H9 (cell line): ENCODE measurements around the gene PRR14. TPM values are rescaled to one million over a fixed set of nuclear protein-coding genes. Genes with fewer than 3 reads are reported as not detected.

ENCODE experiments used
- DNase-seq: peaks from one replicate; pipeline ENCODE4 v3.0.0-alpha.2; 2017
- H2AFZ ChIP-seq: one replicate; pipeline ENCODE4 v1.6.1; 2013; ENCODE audit warnings: mild to moderate bottlenecking, low read length, control low read depth, moderate library complexity
- H2AK5ac ChIP-seq: 2 replicates; pipeline ENCODE4 v1.6.1; 2013; ENCODE audit warnings: low read length, control low read depth, mixed read lengths; ENCODE audit not compliant: insufficient read length
- H2BK120ac ChIP-seq: one replicate; pipeline ENCODE4 v1.6.1; 2013; ENCODE audit warnings: low read depth, mild to moderate bottlenecking, low read length, control low read depth, inconsistent platforms; ENCODE audit not compliant: poor library complexity, severe bottlenecking
- H2BK12ac ChIP-seq: 2 replicates; pipeline ENCODE4 v1.6.1; 2013; ENCODE audit warnings: low read length, control low read depth, mixed read lengths, low read depth; ENCODE audit not compliant: insufficient read length
- H2BK15ac ChIP-seq: 2 replicates; pipeline ENCODE4 v1.6.1; 2013; ENCODE audit warnings: low read depth, low read length, control low read depth
- H2BK20ac ChIP-seq: one replicate; pipeline ENCODE4 v1.6.1; 2013; ENCODE audit warnings: low read depth, mild to moderate bottlenecking, low read length, control low read depth, inconsistent platforms; ENCODE audit not compliant: poor library complexity, severe bottlenecking
- H2BK5ac ChIP-seq: 2 replicates; pipeline ENCODE4 v1.6.1; 2013; ENCODE audit warnings: low read length, control low read depth, mixed read lengths; ENCODE audit not compliant: insufficient read length
- H3K14ac ChIP-seq: 2 replicates; pipeline ENCODE4 v1.6.1; 2013; ENCODE audit warnings: low read length, control low read depth; ENCODE audit not compliant: insufficient read depth
- H3K18ac ChIP-seq: 2 replicates; pipeline ENCODE4 v1.6.1; 2013; ENCODE audit warnings: low read depth, mild to moderate bottlenecking, mixed read lengths, low read length, control low read depth; ENCODE audit not compliant: insufficient read length
- H3K23ac ChIP-seq: 2 replicates; pipeline ENCODE4 v1.6.1; 2013; ENCODE audit warnings: low read length, control low read depth, mixed read lengths, low read depth; ENCODE audit not compliant: insufficient read length
- H3K23me2 ChIP-seq: 2 replicates; pipeline ENCODE4 v1.6.1; 2013; ENCODE audit warnings: low read depth, mild to moderate bottlenecking, mixed read lengths, low read length, control low read depth; ENCODE audit not compliant: insufficient read length, poor library complexity, severe bottlenecking
- H3K27ac ChIP-seq: 2 replicates; pipeline ENCODE4 v1.5.1; 2013; ENCODE audit warnings: low read length, control low read depth, mixed read lengths, low read depth; ENCODE audit not compliant: insufficient read length
- H3K27me3 ChIP-seq: 2 replicates; pipeline ENCODE4 v1.6.1; 2013; ENCODE audit warnings: low read length, control low read depth, inconsistent platforms; ENCODE audit not compliant: insufficient read depth
- H3K4ac ChIP-seq: 2 replicates; pipeline ENCODE4 v1.6.1; 2013; ENCODE audit warnings: low read depth, mild to moderate bottlenecking, control low read depth, inconsistent platforms, low read length, moderate library complexity
- H3K4me1 ChIP-seq: 2 replicates; pipeline ENCODE4 v1.6.1; 2013; ENCODE audit warnings: low read length, control low read depth, inconsistent platforms; ENCODE audit not compliant: insufficient read depth
- H3K4me2 ChIP-seq: 2 replicates; pipeline ENCODE4 v1.6.1; 2013; ENCODE audit warnings: low read length, control low read depth, mixed read lengths; ENCODE audit not compliant: insufficient read length, insufficient read depth
- H3K56ac ChIP-seq: 2 replicates; pipeline ENCODE4 v1.6.1; 2013; ENCODE audit warnings: low read depth, mild to moderate bottlenecking, mixed read lengths, low read length, control low read depth; ENCODE audit not compliant: insufficient read length
- H3K79me1 ChIP-seq: 2 replicates; pipeline ENCODE4 v1.6.1; 2013; ENCODE audit warnings: low read depth, mild to moderate bottlenecking, moderate library complexity, low read length, control low read depth, inconsistent platforms; ENCODE audit not compliant: insufficient read depth, poor library complexity, severe bottlenecking
- H3K79me2 ChIP-seq: 2 replicates; pipeline ENCODE4 v1.6.1; 2013; ENCODE audit warnings: low read length, control low read depth, inconsistent platforms; ENCODE audit not compliant: insufficient read depth
- H3K9ac ChIP-seq: 2 replicates; pipeline ENCODE4 v1.6.1; 2013; ENCODE audit warnings: low read length, control low read depth, mixed read lengths; ENCODE audit not compliant: insufficient read length; ENCODE audit errors: extremely low read depth
- H3K9me3 ChIP-seq: one replicate; pipeline ENCODE4 v1.6.1; 2013; ENCODE audit warnings: low read depth, low read length, inconsistent platforms; ENCODE audit not compliant: control insufficient read depth
- H3T11ph ChIP-seq: one replicate; pipeline ENCODE4 v1.6.1; 2013; ENCODE audit warnings: mild to moderate bottlenecking, low read length, control low read depth, inconsistent platforms
- H4K20me1 ChIP-seq: one replicate; pipeline ENCODE4 v1.6.1; 2013; ENCODE audit not compliant: control insufficient read depth, insufficient read length, insufficient read depth
- H4K5ac ChIP-seq: 2 replicates; pipeline ENCODE4 v1.6.1; 2013; ENCODE audit warnings: low read depth, mild to moderate bottlenecking, mixed read lengths, low read length, control low read depth; ENCODE audit not compliant: insufficient read length
- H4K8ac ChIP-seq: replicated peaks from 2 replicates; pipeline ENCODE4 v1.6.1; 2013; ENCODE audit warnings: low read length, control low read depth, mixed read lengths, low read depth; ENCODE audit not compliant: insufficient read length
- H4K91ac ChIP-seq: 2 replicates; pipeline ENCODE4 v1.6.1; 2013; ENCODE audit warnings: low read depth, mild to moderate bottlenecking, moderate library complexity, mixed read lengths, low read length, control low read depth; ENCODE audit not compliant: insufficient read length
- H3K27ac Mint-ChIP-seq, 3 experiments: 2 replicates in 2 of 3; 3 replicates in 1 of 3; pipeline ENCODE4 v1.8.0; 2020 to 2021; ENCODE audit warnings: mixed read lengths in 3 of 3, mild to moderate bottlenecking in 1 of 3, moderate library complexity in 1 of 3
- H3K27me3 Mint-ChIP-seq: 2 replicates; pipeline ENCODE4 v1.8.0; 2021; ENCODE audit warnings: low read depth, mild to moderate bottlenecking, moderate library complexity, mixed read lengths
- H3K36me3 Mint-ChIP-seq, 3 experiments: 2 replicates in 2 of 3; 3 replicates in 1 of 3; pipeline ENCODE4 v1.8.0; 2020 to 2021; ENCODE audit warnings: low read depth in 3 of 3, mixed read lengths in 3 of 3; ENCODE audit not compliant: insufficient read depth in 1 of 3
- H3K4me1 Mint-ChIP-seq, 2 experiments: 2 replicates each; pipeline ENCODE4 v1.8.0; 2020; ENCODE audit warnings: mixed read lengths in 2 of 2
- H3K4me3 Mint-ChIP-seq, 2 experiments: 2 replicates in 1 of 2; 3 replicates in 1 of 2; pipeline ENCODE4 v1.8.0; 2020 to 2021; ENCODE audit warnings: mild to moderate bottlenecking in 2 of 2, mixed read lengths in 2 of 2, moderate library complexity in 1 of 2
- H3K9me3 Mint-ChIP-seq, 2 experiments: 2 replicates in 1 of 2; 3 replicates in 1 of 2; pipeline ENCODE4 v1.8.0; 2020; ENCODE audit warnings: mild to moderate bottlenecking in 2 of 2, mixed read lengths in 2 of 2, moderate library complexity in 1 of 2
- CTCF ChIP-seq: fragments of 200-600 bp; sonication (generic); conservative IDR thresholded peaks from 3 replicates; pipeline ENCODE4 v1.8.0; 2021; ENCODE audit warnings: antibody characterized with exemption, mild to moderate bottlenecking
- WGBS: extraction: QIAGEN DNeasy Blood & Tissue Kit; methylation state at CpG from one replicate; pipeline ENCODE4 v1.1.7; 2013; ENCODE audit warnings: missing lambda C conversion rate, low lambda C conversion rate, mixed read lengths; ENCODE audit not compliant: insufficient read length; ENCODE audit errors: extremely low coverage; 5-methylcytosine and 5-hydroxymethylcytosine counted together
- total RNA-seq: library from RNA; stranded (reverse); gene quantifications from 2 replicates; pipeline ENCODE4 v1.2.1, GENCODE V29; 2021

The PRR14 gene
- total RNA-seq, 1 experiment from 2014 or later, result 11.6 TPM

DNA sequence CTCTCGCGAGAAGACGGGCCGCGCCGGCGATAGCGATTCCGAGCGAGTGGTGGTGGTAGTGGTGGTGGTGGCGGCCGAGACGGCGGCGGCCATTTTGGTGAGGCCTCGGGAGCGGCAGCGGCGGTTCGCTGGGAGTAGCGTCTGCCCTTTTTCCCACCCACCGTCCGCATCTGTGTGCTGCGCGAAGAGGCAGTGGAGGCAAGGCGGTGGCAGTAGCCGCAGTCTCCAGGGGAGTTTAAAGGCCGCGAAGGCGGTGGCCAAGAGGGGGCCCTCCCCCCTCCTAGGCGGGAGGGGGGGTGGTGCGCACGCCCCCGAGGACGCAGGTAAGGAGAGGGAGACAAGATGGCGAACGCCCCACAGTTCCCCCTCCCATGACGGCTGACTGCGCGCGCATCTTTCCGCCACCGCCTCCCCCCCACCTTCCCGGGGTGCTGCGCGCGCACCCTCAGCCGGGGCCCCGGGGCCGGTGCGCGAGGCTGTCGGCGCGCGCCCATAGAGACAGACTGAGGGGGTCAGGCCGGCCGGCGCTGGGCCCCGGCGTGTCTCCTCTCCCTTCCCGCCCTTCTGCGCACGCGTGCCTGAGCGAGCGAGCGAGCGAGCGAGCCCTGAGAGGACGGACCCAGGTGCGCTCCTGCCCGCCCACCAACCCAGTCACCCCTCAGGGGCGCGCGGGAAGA is 47.5 kb downstream of the PRR14 start:
- Mint-ChIP-seq H3K36me3 (peaks cover 11 to 32% (median 27%) of the 10 kb centered on the region in 3 experiments), H3K27me3 (peaks cover 46% of the 10 kb centered on the region), H3K4me1 (peaks cover 16 to 25% of the 10 kb centered on the region in 2 experiments), H3K9me3 (no peaks in the 10 kb centered on the region), H3K4me3 (peak overlapping the region; percentile 91 to 97), H3K27ac (peak overlapping the region; percentile 100)
- H3K14ac ChIP-seq, result peak overlapping the region; percentile 98
- peak overlapping the region; percentile 95 for H3K4me2 ChIP-seq
- no peak overlapping the region for H2BK120ac ChIP-seq
- no peak overlapping the region for H3K56ac ChIP-seq
- H3T11ph ChIP-seq, result no peak overlapping the region
- H3K27me3 ChIP-seq, result peaks cover 17% of the 10 kb centered on the region; the same call in 1 of the 2 replicates
- peak; percentile 99 for DNase-seq
- H4K91ac ChIP-seq, result no peak overlapping the region
- peaks cover 3% of the 10 kb centered on the region; the same call in 1 of the 2 replicates for H3K4me1 ChIP-seq
- H4K8ac ChIP-seq, result no peak overlapping the region
- H2BK12ac ChIP-seq, result no peak overlapping the region
- peaks cover 7% of the 10 kb centered on the region for H3K79me1 ChIP-seq
- H3K18ac ChIP-seq, result peak overlapping the region; percentile 99
- peak overlapping the region; percentile 82 for H2BK5ac ChIP-seq
- H2AFZ ChIP-seq, result no peak overlapping the region
- no peak overlapping the region; the same call in 1 of the 2 replicates for H3K4ac ChIP-seq
- peak overlapping the region; percentile 88 for H4K5ac ChIP-seq
- H3K9me3 ChIP-seq, result no peaks in the 10 kb centered on the region
- H3K27ac ChIP-seq, result peak overlapping the region; percentile 88
- no peak for TF ChIP-seq CTCF
- no CpG with 5 or more reads among the region's 76 CpGs for WGBS
- H3K23me2 ChIP-seq, result peaks cover 9% of the 10 kb centered on the region
- peaks cover 9% of the 10 kb centered on the region; the same call in 1 of the 2 replicates for H3K79me2 ChIP-seq
- H3K23ac ChIP-seq, result no peak overlapping the region
- no peak overlapping the region for H2BK20ac ChIP-seq
- peaks cover 2% of the 10 kb centered on the region for H4K20me1 ChIP-seq
- peak overlapping the region; percentile 97 for H3K9ac ChIP-seq
- H2BK15ac ChIP-seq, result no peak overlapping the region
- H2AK5ac ChIP-seq, result no peak overlapping the region
